GM21381 (cell line): Measurements from ENCODE around the gene KLK1.

Experiments
- ATAC-seq: cut with Tn5 transposase; IDR thresholded peaks from one replicate; pipeline ENCODE4 v1.9.1; 2021; ENCODE audit warnings: mild to moderate bottlenecking, moderate library complexity; ENCODE audit not compliant: unreplicated experiment

The KLK1 gene

DNA sequence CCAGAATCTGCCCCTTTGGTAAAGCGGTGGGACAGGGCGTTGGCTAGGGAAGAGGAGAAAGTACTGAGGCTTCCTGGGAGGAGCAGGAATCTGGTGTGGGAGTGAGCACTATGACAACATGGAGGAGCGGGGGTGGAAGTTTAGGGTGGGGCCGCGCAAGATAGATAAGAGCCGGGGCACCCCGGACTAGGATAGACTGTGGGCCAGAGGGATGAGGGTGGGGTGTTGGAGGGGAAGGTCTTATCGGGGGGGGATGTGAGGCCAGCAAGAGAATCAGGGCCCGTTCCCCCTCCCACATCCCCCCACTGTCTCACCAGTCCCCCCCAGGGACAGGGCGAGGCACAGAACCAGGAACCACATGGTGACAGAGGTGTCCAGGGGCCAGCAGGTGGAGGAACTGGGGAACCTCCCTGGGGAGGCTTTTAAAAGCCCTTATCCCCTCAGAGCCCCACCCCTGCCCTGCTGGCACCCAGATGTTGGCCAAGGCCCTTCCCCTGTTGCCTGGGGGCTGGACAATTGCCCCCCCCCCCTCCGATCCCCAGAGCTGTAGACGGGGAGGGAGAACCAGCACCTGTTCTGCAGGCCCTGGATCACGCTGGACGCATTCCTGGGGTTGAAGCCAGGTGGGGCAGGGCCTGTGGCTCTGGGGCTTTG is at the start of gene KLK1:
KLK1 (minus strand) TSS at position 399 of the 654 bp plus-strand sequence; CDS start at position 360, 39 bp downstream.
- ATAC-seq, result no peak

DNA sequence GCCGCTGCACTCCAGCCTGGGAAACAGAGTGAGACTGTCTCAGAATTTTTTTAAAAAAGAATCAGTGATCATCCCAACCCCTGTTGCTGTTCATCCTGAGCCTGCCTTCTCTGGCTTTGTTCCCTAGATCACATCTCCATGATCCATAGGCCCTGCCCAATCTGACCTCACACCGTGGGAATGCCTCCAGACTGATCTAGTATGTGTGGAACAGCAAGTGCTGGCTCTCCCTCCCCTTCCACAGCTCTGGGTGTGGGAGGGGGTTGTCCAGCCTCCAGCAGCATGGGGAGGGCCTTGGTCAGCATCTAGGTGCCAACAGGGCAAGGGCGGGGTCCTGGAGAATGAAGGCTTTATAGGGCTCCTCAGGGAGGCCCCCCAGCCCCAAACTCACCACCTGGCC is 49.5 kb upstream of the KLK1 start, which contains the start of gene KLK2:
KLK2 (plus strand) TSS at position 384 of the 400 bp plus-strand sequence. CDS start 35 bp downstream, outside the sequence.
- ATAC-seq, result no peak

DNA sequence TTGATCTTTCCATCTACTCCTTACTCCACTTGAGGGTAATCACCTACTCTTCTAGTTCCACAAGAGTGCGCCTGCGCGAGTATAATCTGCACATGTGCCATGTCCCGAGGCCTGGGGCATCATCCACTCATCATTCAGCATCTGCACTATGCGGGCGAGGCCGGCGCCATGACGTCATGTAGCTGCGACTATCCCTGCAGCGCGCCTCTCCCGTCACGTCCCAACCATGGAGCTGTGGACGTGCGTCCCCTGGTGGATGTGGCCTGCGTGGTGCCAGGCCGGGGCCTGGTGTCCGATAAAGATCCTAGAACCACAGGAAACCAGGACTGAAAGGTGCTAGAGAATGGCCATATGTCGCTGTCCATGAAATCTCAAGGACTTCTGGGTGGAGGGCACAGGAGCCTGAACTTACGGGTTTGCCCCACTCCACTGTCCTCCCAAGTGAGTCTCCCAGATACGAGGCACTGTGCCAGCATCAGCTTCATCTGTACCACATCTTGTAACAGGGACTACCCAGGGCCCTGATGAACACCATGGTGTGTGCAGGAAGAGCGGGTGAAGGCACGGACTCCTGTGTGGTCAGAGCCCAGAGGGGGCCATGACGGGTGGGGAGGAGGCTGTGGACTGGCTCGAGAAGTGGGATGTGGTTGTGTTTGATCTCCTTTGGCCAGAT is 47.0 kb upstream of the KLK1 start:
- ATAC-seq, result no peak

DNA sequence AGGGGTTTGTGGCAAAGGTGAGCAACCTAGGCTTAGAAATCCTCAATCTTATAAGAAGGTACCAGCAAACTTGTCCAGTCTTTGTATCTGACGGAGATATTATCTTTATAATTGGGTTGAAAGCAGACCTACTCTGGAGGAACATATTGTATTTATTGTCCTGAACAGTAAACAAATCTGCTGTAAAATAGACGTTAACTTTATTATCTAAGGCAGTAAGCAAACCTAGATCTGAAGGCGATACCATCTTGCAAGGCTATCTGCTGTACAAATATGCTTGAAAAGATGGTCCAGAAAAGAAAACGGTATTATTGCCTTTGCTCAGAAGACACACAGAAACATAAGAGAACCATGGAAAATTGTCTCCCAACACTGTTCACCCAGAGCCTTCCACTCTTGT is 45.9 kb upstream of the KLK1 start:
- no peak for ATAC-seq

DNA sequence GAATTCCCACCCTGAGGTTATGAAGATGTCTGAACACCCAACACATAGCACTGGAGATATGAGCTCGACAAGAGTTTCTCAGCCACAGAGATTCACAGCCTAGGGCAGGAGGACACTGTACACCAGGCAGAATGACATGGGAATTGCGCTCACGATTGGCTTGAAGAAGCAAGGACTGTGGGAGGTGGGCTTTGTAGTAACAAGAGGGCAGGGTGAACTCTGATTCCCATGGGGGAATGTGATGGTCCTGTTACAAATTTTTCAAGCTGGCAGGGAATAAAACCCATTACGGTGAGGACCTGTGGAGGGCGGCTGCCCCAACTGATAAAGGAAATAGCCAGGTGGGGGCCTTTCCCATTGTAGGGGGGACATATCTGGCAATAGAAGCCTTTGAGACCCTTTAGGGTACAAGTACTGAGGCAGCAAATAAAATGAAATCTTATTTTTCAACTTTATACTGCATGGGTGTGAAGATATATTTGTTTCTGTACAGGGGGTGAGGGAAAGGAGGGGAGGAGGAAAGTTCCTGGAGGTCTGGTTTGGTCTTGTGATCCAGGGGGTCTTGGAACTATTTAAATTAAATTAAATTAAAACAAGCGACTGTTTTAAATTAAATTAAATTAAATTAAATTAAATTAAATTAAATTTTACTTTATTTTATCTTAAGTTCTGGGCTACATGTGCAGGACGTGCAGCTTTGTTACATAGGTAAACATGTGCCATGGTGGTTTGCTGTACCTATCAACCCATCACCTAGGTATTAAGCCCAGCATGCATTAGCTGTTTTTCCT is 38.1 kb upstream of the KLK1 start:
- ATAC-seq, result no peak

DNA sequence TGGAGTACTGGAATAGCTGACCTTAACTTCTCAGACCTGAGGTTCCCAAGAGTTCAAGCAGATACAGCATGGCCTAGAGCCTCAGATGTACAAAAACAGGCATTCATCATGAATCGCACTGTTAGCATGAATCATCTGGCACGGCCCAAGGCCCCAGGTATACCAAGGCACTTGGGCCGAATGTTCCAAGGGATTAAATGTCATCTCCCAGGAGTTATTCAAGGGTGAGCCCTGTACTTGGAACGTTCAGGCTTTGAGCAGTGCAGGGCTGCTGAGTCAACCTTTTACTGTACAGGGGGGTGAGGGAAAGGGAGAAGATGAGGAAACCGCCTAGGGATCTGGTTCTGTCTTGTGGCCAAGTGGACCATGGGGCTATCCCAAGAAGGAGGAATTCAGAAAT is 37.4 kb upstream of the KLK1 start:
- ATAC-seq, result no peak

DNA sequence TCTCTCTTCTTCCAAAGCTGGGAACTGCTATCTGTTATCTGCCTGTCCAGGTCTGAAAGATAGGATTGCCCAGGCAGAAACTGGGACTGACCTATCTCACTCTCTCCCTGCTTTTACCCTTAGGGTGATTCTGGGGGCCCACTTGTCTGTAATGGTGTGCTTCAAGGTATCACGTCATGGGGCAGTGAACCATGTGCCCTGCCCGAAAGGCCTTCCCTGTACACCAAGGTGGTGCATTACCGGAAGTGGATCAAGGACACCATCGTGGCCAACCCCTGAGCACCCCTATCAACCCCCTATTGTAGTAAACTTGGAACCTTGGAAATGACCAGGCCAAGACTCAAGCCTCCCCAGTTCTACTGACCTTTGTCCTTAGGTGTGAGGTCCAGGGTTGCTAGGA is 36.3 kb upstream of the KLK1 start:
- ATAC-seq, result no peak

DNA sequence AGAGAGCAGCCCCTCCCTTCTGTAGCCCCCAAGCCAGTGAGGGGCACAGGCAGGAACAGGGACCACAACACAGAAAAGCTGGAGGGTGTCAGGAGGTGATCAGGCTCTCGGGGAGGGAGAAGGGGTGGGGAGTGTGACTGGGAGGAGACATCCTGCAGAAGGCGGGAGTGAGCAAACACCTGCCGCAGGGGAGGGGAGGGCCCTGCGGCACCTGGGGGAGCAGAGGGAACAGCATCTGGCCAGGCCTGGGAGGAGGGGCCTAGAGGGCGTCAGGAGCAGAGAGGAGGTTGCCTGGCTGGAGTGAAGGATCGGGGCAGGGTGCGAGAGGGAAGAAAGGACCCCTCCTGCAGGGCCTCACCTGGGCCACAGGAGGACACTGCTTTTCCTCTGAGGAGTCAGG is 35.3 kb upstream of the KLK1 start:
- no peak for ATAC-seq

DNA sequence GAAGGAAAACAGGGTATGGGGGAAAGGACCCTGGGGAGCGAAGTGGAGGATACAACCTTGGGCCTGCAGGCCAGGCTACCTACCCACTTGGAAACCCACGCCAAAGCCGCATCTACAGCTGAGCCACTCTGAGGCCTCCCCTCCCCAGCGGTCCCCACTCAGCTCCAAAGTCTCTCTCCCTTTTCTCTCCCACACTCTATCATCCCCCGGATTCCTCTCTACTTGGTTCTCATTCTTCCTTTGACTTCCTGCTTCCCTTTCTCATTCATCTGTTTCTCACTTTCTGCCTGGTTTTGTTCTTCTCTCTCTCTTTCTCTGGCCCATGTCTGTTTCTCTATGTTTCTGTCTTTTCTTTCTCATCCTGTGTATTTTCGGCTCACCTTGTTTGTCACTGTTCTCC is 33.8 kb upstream of the KLK1 start:
- no peak for ATAC-seq

DNA sequence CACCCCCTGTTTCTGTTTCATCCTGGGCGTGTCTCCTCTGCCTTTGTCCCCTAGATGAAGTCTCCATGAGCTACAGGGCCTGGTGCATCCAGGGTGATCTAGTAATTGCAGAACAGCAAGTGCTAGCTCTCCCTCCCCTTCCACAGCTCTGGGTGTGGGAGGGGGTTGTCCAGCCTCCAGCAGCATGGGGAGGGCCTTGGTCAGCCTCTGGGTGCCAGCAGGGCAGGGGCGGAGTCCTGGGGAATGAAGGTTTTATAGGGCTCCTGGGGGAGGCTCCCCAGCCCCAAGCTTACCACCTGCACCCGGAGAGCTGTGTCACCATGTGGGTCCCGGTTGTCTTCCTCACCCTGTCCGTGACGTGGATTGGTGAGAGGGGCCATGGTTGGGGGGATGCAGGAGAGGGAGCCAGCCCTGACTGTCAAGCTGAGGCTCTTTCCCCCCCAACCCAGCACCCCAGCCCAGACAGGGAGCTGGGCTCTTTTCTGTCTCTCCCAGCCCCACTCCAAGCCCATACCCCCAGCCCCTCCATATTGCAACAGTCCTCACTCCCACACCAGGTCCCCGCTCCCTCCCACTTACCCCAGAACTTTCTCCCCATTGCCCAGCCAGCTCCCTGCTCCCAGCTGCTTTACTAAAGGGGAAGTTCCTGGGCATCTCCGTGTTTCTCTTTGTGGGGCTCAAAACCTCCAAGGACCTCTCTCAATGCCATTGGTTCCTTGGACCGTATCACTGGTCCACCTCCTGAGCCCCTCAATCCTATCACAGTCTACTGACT is 31.2 kb upstream of the KLK1 start, which contains the start of gene KLK3:
KLK3 (plus strand) TSS at position 280 of the 775 bp plus-strand sequence; CDS start at position 321, 41 bp downstream.
- no peak for ATAC-seq

DNA sequence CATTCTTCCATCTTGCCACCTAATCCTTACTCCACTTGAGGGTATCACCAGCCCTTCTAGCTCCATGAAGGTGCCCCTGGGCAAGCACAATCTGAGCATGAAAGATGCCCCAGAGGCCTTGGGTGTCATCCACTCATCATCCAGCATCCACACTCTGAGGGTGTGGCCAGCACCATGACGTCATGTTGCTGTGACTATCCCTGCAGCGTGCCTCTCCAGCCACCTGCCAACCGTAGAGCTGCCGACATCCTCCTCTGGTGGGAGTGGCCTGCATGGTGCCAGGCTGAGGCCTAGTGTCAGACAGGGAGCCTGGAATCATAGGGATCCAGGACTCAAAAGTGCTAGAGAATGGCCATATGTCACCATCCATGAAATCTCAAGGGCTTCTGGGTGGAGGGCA is 28.0 kb upstream of the KLK1 start:
- no peak for ATAC-seq

DNA sequence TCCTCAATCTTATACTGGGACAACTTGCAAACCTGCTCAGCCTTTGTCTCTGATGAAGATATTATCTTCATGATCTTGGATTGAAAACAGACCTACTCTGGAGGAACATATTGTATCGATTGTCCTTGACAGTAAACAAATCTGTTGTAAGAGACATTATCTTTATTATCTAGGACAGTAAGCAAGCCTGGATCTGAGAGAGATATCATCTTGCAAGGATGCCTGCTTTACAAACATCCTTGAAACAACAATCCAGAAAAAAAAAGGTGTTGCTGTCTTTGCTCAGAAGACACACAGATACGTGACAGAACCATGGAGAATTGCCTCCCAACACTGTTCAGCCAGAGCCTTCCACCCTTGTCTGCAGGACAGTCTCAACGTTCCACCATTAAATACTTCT is 27.2 kb upstream of the KLK1 start:
- no peak for ATAC-seq

DNA sequence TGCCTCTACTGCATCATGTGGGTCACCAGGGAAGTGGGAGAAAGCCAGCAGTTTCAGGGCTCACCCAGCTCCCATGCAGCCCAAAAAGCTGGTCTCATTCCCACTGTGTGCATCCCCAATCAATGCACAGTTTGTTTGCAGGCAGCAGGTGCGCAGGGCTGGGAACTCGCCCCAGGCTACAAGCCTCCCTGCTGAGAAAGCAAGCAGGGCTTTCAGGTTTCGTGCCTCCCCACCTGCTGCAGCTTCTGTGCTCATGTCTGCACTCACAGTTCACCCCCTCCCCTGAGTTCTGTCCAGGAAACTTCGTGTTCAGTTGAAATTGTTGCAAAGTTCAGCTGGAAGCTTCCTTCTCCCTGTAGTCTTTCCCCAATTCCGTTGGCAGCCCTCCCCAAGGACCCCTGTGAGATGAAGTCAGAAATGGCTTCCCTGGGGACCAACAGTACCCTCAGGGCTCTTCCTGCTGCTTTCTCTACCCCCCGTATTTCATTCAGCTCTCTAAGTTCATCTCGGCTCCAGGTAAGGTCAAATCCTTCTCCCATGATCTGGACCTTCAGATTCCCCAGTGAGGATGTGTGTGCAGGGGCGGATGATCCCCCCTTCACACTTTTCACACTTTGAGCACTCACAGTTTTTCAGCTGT is 20.8 kb upstream of the KLK1 start:
- no peak for ATAC-seq

DNA sequence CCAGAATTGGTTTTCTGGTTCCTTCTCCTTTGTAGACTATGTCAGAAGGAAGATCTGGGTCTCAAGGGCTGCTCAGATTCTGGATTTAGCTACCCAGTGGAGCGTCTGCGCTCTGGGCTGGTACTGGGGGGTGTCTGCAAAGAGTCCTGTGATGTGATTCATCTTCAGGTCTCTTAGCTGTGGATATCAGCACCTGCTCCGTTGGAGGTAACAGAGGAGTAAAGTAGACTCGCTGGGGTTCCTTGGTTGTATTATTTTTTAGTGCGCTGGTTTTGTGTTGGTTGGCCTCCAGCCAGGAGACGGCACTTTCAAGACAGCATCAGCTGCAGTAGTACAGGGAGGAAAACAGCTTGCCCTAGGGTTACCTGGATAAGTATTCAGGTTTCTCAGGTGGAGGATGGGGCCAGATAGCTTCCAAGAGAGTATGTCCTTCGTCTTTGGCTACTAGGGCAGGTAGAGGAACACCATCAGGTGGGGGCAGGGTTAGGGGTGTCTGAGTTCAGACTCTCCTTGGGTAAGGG is 20.2 kb upstream of the KLK1 start:
- no peak for ATAC-seq

DNA sequence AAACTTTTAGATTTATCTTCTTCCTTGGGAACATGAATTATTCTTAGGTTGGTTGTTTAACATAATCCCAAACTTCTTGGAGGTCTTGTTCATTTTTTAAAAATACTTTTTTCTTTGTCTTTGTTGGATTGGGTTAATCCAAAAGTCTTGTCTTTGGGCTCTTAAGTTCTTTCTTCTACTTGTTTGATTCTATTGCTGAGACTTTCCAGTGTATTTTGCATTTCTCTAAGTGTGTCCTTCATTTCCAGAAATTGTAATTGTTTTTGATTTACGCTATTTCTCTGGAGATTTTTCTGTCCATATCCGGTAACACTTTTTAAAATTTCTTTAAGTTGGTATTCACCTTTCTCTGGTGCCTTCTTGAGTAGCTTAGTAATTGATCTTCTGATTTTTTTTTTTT is 19.6 kb upstream of the KLK1 start:
- no peak for ATAC-seq

DNA sequence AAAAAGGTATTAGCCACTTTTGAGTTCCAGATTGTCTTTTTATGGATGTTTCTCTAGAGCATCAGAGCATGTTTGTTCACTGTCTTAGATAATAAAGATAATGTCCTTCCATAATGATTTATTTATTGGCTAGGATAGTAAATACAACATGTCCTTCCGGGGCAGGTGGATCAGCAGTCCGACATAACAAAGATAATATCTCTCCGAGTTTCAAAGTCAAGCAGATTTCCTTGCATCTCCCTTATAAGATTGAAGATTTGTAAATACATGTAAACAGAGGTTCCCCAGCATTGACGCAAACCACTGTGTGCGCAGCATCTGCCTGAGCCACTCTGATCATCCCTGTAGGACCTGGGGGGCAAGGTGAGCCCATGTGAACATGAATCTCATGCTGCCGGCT is 18.5 kb upstream of the KLK1 start:
- ATAC-seq, result no peak

DNA sequence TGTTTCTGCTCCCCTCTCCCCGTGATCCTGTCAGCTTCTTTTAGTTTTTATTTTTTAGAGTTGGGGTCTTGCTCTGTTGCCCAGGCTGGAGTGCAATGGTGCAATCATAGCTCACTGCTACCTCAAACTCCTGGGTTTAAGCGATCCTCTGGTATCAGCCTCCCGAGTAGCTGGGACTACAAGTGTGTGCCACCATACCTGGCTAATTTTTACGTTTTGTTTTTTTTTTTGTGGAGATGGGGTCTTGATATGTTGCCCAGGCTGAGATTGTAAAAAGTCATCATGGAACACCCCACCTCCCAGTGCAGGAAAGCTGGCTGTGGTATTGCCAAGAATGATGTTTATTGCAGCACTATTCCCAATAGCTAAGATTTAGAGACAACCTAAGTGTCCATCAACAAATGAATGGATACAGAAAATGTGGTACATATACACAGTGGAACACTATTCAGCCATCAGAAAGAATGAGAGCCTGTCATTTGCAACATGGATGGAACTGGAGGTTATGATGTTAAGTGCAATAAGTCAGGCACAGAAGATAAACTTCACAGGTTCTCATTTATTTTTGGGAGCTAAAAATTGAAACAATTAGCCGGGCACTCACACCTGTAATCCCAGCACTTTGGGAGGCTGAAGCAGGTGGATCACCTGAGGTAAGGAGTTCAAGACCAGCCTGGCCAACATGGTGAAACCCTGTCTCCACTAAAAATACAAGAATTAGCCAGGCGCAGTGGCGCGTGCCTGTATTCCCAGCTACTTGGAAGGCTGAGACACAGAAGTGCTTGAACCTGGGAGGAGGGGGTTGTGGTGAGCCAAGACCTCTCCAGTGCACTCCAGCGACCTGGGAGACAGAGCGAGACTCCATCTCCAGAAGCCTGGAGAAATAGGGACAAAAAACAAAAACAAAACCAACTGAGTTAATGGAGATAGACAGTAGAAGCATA is 16.4 kb upstream of the KLK1 start:
- no peak for ATAC-seq

DNA sequence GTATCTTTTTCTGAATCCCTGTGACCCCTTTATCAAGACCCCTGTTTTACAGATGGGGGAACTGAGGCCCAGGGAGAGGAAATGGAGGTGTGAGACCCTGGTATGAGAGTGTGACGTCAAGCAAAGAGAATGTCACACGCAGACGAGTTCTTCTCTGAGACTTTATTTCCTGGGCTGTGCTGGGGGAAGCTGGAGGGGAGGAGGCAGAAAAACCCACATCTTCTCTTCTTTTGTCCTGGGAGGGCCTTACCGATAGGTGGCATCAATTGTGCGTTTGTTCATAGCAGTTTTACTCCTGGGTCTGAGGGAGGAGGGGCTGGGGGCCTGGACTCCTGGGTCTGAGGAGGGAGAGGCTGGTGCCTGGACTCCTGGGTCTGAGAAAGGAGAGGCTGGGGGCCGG is 14.7 kb upstream of the KLK1 start:
- no peak for ATAC-seq

DNA sequence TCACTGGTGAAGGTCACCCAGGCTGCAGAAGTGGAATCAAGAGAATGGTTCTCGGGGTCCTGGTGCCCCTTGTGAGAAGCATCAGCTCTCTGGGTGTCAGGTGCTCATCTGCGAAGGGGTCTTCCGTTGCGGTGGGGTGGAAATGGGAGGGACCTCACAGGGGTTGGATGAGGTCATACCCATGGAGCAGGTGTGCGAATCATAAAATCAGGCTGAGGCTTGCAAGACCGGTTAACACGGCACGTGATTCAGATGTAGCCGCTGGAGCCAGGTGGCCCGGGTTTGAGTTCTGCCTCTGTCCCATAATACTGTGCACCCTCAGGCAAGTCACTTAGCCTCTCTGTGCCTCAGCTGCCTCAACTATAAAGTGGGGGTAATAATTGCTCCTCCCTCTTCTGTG is 13.7 kb upstream of the KLK1 start:
- no peak for ATAC-seq
